Lower leg skin (tissue), 3 donors: Measurements from ENCODE around the gene GPR32.

Experiments used
- POLR2A ChIP-seq, 2 donors: fragments of 450-650 bp; IDR thresholded peaks; one replicate each; pipeline ENCODE4 v1.6.1; 2016 to 2017; ENCODE audit warnings: antibody characterized with exemption in 2 of 2, mild to moderate bottlenecking in 1 of 2, moderate library complexity in 1 of 2
- TF ChIP-seq, protein P1 (sequence below), 3 donors: fragments of 450-650 bp; IDR thresholded peaks; one replicate each; pipeline ENCODE4 v1.5.1; 2016; ENCODE audit warnings: antibody characterized with exemption in 3 of 3, mild to moderate bottlenecking in 3 of 3, moderate library complexity in 2 of 3

DNA sequence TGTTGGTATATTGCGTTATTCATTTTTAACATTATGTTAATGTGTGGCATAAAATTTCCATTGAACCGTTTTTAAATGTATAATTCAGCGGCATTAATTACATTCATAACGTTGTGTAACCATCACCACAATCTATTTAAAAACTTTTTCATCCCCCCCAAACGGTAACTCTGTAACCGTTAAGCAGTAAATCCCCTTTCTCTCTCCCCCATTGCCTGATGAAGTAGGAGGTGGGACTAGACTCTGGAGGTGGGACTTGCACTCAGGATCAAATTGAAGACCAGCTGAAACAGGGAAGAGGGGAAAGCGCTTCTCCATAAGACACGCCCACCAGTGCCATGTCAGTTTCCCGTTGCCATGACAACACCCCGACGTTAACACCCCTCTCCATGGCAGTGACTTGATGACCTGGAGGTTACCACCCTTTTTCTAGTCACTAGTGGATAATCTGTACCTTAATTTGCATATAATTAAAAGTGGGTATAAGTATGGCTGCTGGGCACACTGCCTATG, 30.3 kb upstream of the GPR32 start:
- TF ChIP-seq, protein P1, sequence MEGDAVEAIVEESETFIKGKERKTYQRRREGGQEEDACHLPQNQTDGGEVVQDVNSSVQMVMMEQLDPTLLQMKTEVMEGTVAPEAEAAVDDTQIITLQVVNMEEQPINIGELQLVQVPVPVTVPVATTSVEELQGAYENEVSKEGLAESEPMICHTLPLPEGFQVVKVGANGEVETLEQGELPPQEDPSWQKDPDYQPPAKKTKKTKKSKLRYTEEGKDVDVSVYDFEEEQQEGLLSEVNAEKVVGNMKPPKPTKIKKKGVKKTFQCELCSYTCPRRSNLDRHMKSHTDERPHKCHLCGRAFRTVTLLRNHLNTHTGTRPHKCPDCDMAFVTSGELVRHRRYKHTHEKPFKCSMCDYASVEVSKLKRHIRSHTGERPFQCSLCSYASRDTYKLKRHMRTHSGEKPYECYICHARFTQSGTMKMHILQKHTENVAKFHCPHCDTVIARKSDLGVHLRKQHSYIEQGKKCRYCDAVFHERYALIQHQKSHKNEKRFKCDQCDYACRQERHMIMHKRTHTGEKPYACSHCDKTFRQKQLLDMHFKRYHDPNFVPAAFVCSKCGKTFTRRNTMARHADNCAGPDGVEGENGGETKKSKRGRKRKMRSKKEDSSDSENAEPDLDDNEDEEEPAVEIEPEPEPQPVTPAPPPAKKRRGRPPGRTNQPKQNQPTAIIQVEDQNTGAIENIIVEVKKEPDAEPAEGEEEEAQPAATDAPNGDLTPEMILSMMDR (IDR thresholded peaks at IDR 0.05) = no peak
- no peak for TF ChIP-seq POLR2A (IDR thresholded peaks at IDR 0.05)
